SK-N-MC (cell line): ENCODE results near the gene ARHGEF37.

Experiments
- DNase-seq: peaks from one replicate; pipeline ENCODE4 v3.0.0-alpha.2; 2011; ENCODE audit warnings: low read depth, low spot score
- H3K27ac ChIP-seq: fragments of 200-600 bp; sonication (generic); 2 replicates; pipeline ENCODE4 v1.5.1; 2016; ENCODE audit warnings: mixed run types
- H3K36me3 ChIP-seq: fragments of 200-600 bp; sonication (generic); 2 replicates; pipeline ENCODE4 v1.6.1; 2017; ENCODE audit warnings: antibody characterized with exemption, low read length, mixed read lengths; ENCODE audit not compliant: insufficient read depth
- H3K4me3 ChIP-seq: fragments of 200-600 bp; sonication (generic); 2 replicates; pipeline ENCODE4 v1.5.1; 2016
- H3K9ac ChIP-seq: fragments of 200-600 bp; sonication (generic); 2 replicates; pipeline ENCODE4 v1.8.0; 2017; ENCODE audit warnings: mixed run types, mixed read lengths; ENCODE audit not compliant: insufficient read length
- H3K9me3 ChIP-seq: fragments of 200-600 bp; sonication (generic); 2 replicates; pipeline ENCODE4 v1.6.1; 2017; ENCODE audit warnings: low read depth, mild to moderate bottlenecking, antibody characterized with exemption, low read length, moderate library complexity, mixed read lengths
- EZH2 ChIP-seq: fragments of 200-600 bp; sonication (generic); IDR thresholded peaks from one replicate; pipeline ENCODE4 v1.6.1; 2017; ENCODE audit warnings: antibody characterized with exemption
- FOXP2 ChIP-seq: optimal IDR thresholded peaks from 2 replicates; pipeline ENCODE3; 2011; ENCODE audit warnings: mild to moderate bottlenecking, moderate library complexity; ENCODE audit not compliant: insufficient read depth; ENCODE audit errors: extremely low read length, control extremely low read depth
- POLR2AphosphoS5 ChIP-seq: IDR thresholded peaks from 2 replicates; pipeline ENCODE4 v1.6.1; 2012; ENCODE audit warnings: mild to moderate bottlenecking, low read depth, low read length, borderline replicate concordance

The ARHGEF37 gene

DNA sequence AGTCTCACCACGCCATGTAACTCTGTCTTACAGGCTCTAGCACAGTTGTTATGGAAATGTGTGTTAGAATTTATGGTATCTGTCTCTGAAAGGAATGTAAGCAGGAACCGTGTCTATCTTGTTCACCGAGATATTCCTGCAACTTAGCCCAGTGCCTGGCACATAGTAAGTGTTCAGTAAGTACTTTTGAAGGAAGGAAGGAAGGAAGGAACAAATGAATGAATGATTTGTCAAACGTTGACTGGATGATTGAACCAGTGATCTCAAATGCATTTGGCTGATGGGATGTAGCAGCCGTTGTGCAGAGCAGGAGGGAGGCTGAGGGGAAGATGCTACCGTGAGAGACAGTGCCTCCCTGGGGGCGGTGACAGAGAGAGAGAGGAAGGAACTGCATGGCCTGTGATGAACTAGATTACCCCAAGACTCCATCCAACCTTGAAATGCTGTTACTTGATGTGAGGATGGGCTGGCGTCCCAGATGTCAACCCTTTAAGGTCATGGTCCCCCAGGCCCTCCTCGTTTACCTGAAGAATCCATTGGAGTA, 101.3 kb downstream of the ARHGEF37 start:
- no peaks in the 10 kb centered on the region for H3K9me3 ChIP-seq
- no peaks in the 10 kb centered on the region for H3K36me3 ChIP-seq
- H3K9ac ChIP-seq, result no peak overlapping the region
- DNase-seq, result no peak
- H3K4me3 ChIP-seq, result no peak overlapping the region
- no peak overlapping the region for H3K27ac ChIP-seq
- no peak for TF ChIP-seq EZH2

- Histone ChIP-seq H3K9ac (no peak overlapping the region), H3K4me3 (no peak overlapping the region), H3K27ac (no peak overlapping the region), H3K36me3 (no peaks in the 10 kb centered on the region), H3K9me3 (no peaks in the 10 kb centered on the region)
- DNase-seq, result no peak
- TF ChIP-seq POLR2AphosphoS5 (no peak), FOXP2 (no peak), EZH2 (no peak)
Measured at GRCh38 chr5:149683964-149684363, 102.7 kb downstream of the ARHGEF37 start.

DNA sequence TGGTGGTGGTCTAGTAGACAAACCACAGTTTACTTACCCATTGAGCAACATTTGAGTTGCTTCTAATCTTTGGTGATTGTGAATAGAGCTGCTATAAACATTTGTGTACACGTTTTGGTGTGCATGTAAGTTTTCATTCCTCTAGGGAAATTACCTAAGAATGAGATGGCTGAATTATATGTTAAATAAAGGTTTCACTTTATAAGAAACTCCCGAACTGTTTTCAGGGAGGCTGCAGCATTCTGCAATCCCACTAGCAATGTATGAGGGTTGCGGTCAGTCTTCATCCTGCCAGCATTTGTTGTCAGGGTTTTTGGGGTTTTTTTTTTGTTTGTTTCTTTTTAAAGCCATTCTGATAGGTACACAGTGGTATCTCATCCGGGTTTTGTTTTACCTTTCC, 103.1 kb downstream of the ARHGEF37 start:
- no peak overlapping the region for H3K27ac ChIP-seq

More for the DNA sequence above, 103.1 kb downstream of the ARHGEF37 start:
- no peaks in the 10 kb centered on the region for H3K9me3 ChIP-seq
- no peak overlapping the region for H3K9ac ChIP-seq
- H3K4me3 ChIP-seq, result no peak overlapping the region
- H3K36me3 ChIP-seq, result no peaks in the 10 kb centered on the region
- DNase-seq, result no peak
- TF ChIP-seq FOXP2 (no peak), EZH2 (no peak), POLR2AphosphoS5 (no peak)
